ENCODE data around the gene SLC2A1. TPM values are rescaled to one million over a fixed set of nuclear protein-coding genes. Genes with fewer than 3 reads are reported as not detected.
A peak's percentile ranks its signal among the peaks of the same experiment; 100 is the strongest.

Gene SLC2A1
- total RNA-seq, 3 donors from 2014 or later, result 29.5 to 78.9 (median 42.1) TPM

GRCh38 chr1:42950116-42950481 is 8.6 kb downstream of the SLC2A1 start:
- H3K9me3 ChIP-seq, result no peaks in the 10 kb centered on the region
- no peak for DNase-seq (ENCODE audit: low spot score in 2 of 2)
- no peak for TF ChIP-seq POLR2AphosphoS5 (IDR thresholded peaks at IDR 0.05)
- TF ChIP-seq, protein P1, sequence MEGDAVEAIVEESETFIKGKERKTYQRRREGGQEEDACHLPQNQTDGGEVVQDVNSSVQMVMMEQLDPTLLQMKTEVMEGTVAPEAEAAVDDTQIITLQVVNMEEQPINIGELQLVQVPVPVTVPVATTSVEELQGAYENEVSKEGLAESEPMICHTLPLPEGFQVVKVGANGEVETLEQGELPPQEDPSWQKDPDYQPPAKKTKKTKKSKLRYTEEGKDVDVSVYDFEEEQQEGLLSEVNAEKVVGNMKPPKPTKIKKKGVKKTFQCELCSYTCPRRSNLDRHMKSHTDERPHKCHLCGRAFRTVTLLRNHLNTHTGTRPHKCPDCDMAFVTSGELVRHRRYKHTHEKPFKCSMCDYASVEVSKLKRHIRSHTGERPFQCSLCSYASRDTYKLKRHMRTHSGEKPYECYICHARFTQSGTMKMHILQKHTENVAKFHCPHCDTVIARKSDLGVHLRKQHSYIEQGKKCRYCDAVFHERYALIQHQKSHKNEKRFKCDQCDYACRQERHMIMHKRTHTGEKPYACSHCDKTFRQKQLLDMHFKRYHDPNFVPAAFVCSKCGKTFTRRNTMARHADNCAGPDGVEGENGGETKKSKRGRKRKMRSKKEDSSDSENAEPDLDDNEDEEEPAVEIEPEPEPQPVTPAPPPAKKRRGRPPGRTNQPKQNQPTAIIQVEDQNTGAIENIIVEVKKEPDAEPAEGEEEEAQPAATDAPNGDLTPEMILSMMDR (IDR thresholded peaks at IDR 0.05), result no peak
- TF ChIP-seq POLR2A (IDR thresholded peaks at IDR 0.05), result no peak
- peak overlapping the region; percentile 49 to 90 for H3K27ac ChIP-seq
- H3K4me1 ChIP-seq, result peaks cover 3 to 24% of the 10 kb centered on the region in 2 donors
- H3K27me3 ChIP-seq, result no peaks in the 10 kb centered on the region
- H3K36me3 ChIP-seq, result no peaks in the 10 kb centered on the region
- H3K4me3 ChIP-seq, result no peak overlapping the region
- intact Hi-C loops (cut with DNase I; ENCODE audit: low total_unique reads), result no loop called here

GRCh38 chr1:42949312-42950115 is 9.2 kb downstream of the SLC2A1 start:
- H3K4me1 ChIP-seq, result peaks cover 3 to 30% of the 10 kb centered on the region in 2 donors
- intact Hi-C loops (cut with DNase I; ENCODE audit: low total_unique reads), result no loop called here

DNA sequence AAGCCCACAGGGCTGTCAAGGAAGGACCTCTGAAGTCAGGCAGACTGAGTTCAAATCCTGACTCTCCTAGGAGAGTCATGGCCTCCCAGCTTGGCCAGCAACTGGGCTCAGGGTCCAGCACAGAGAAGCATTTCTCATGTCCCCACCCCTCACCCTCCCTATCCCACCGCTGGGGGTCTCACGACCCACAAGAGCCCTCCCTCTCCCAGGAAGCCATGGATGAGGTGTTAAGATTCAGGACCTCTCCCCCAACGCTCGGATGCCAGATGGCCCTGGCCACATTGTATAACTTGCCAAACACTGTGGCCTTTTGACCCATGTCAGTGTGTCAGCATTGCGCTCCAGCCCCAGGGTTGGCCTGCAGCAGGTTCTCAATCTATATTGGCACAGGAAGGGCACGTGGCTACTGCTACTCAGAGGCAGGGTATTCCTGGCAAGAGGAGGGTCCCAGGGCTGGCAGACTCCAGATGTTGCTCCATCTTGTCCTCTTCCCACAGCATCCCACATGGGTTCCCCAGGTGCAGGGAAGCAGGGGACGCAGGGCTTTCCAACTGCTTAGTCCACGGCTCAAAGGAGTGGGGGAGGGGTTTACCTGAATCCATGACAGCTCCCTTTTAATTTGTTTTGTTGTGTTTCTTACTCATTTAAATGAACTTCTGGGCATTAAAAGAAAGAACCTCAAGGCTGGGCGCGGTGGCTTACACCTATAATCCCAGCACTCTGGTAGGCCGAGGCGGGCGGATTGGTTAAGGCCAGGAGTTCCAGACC is 10.5 kb downstream of the SLC2A1 start:
- H3K4me3 ChIP-seq, result no peak overlapping the region
- TF ChIP-seq POLR2A (IDR thresholded peaks at IDR 0.05) (no peak), POLR2AphosphoS5 (IDR thresholded peaks at IDR 0.05) (no peak)
- TF ChIP-seq, protein P1 (IDR thresholded peaks at IDR 0.05), result no peak
- DNase-seq (ENCODE audit: low spot score in 2 of 2), result no peak
- H3K36me3 ChIP-seq, result no peaks in the 10 kb centered on the region
- H3K27ac ChIP-seq, result peak overlapping the region; percentile 49 to 90
- intact Hi-C loops (cut with DNase I; ENCODE audit: low total_unique reads), result no loop called here
- no peaks in the 10 kb centered on the region for H3K9me3 ChIP-seq
- no peaks in the 10 kb centered on the region for H3K27me3 ChIP-seq
- H3K4me1 ChIP-seq, result peaks cover 13 to 41% of the 10 kb centered on the region in 2 donors

More at GRCh38 chr1:42949312-42950115, 9.2 kb downstream of the SLC2A1 start:
- H3K9me3 ChIP-seq, result no peaks in the 10 kb centered on the region
- no peaks in the 10 kb centered on the region for H3K27me3 ChIP-seq
- H3K36me3 ChIP-seq, result no peaks in the 10 kb centered on the region
- H3K27ac ChIP-seq, result peak overlapping the region; percentile 68 to 90
- TF ChIP-seq POLR2AphosphoS5 (IDR thresholded peaks at IDR 0.05) (no peak), POLR2A (IDR thresholded peaks at IDR 0.05) (no peak)
- TF ChIP-seq, protein P1 (IDR thresholded peaks at IDR 0.05), result no peak
- no peak overlapping the region for H3K4me3 ChIP-seq
- DNase-seq (ENCODE audit: low spot score in 2 of 2), result no peak

- H3K27ac ChIP-seq, result peak overlapping the region; percentile 59 to 90
- peaks cover 18 to 47% of the 10 kb centered on the region in 2 donors for H3K4me1 ChIP-seq
- DNase-seq (ENCODE audit: low spot score in 2 of 2), result no peak
- no peaks in the 10 kb centered on the region for H3K27me3 ChIP-seq
- TF ChIP-seq POLR2A (IDR thresholded peaks at IDR 0.05) (no peak), POLR2AphosphoS5 (IDR thresholded peaks at IDR 0.05) (no peak)
- TF ChIP-seq, protein P1 (IDR thresholded peaks at IDR 0.05), result no peak
- intact Hi-C loops (cut with DNase I; ENCODE audit: low total_unique reads), result no loop called here
- no peaks in the 10 kb centered on the region for H3K9me3 ChIP-seq
- no peak overlapping the region for H3K4me3 ChIP-seq
- H3K36me3 ChIP-seq, result no peaks in the 10 kb centered on the region
Observed at GRCh38 chr1:42947117-42947516, 11.6 kb downstream of the SLC2A1 start.
